GM23338 (cell line): ENCODE results near the gene BCAP31. TPM values are rescaled to one million over a fixed set of nuclear protein-coding genes. Genes with fewer than 3 reads are reported as not detected.

Experiments used
- ATAC-seq: fragments of 200-7000 bp; cut with Tn5 transposase; 3 replicates; pipeline ENCODE4 v1.9.1; 2020
- DNase-seq: peaks from one replicate; pipeline ENCODE4 v3.0.0-alpha.2; 2015; ENCODE audit warnings: low spot score
- H2AFZ ChIP-seq: fragments of 200-600 bp; sonication (generic); 2 replicates; pipeline ENCODE4 v1.8.0; 2016; ENCODE audit warnings: antibody characterized with exemption, mild to moderate bottlenecking, moderate library complexity
- H3F3A ChIP-seq: fragments of 200-600 bp; sonication (generic); replicated peaks from 2 replicates; pipeline ENCODE4 v1.8.0; 2017; ENCODE audit warnings: antibody characterized with exemption, mixed run types, low read depth
- H3K27ac ChIP-seq: fragments of 200-600 bp; sonication (generic); 2 replicates; pipeline ENCODE4 v1.6.1; 2016; ENCODE audit warnings: low read depth
- H3K27me3 ChIP-seq: fragments of 200-600 bp; sonication (generic); 2 replicates; pipeline ENCODE4 v1.8.0; 2016; ENCODE audit warnings: mild to moderate bottlenecking, mixed run types, moderate library complexity; ENCODE audit not compliant: insufficient read depth
- H3K36me3 ChIP-seq: fragments of 200-600 bp; sonication (generic); 2 replicates; pipeline ENCODE4 v1.8.0; 2016; ENCODE audit warnings: mild to moderate bottlenecking; ENCODE audit not compliant: insufficient read depth
- H3K4me1 ChIP-seq: fragments of 200-600 bp; sonication (generic); 2 replicates; pipeline ENCODE4 v1.8.0; 2016; ENCODE audit warnings: mild to moderate bottlenecking, moderate library complexity; ENCODE audit not compliant: insufficient read depth
- H3K4me2 ChIP-seq: fragments of 200-600 bp; sonication (generic); 2 replicates; pipeline ENCODE4 v1.7.1; 2017; ENCODE audit warnings: mixed run types
- H3K4me3 ChIP-seq: fragments of 200-600 bp; sonication (generic); 2 replicates; pipeline ENCODE4 v1.6.1; 2016; ENCODE audit warnings: mixed run types
- H3K79me2 ChIP-seq: fragments of 200-600 bp; sonication (generic); replicated peaks from 2 replicates; pipeline ENCODE4 v1.8.0; 2017; ENCODE audit warnings: mild to moderate bottlenecking; ENCODE audit not compliant: insufficient read depth
- H3K9me2 ChIP-seq: fragments of 200-600 bp; sonication (generic); 2 replicates; pipeline ENCODE4 v1.8.0; 2017; ENCODE audit not compliant: insufficient read depth
- H4K20me1 ChIP-seq: fragments of 200-600 bp; sonication (generic); replicated peaks from 2 replicates; pipeline ENCODE4 v1.8.0; 2017; ENCODE audit warnings: mild to moderate bottlenecking; ENCODE audit not compliant: insufficient read depth
- H3K27ac Mint-ChIP-seq: 2 replicates; pipeline ENCODE4 v1.8.0; 2020; ENCODE audit warnings: inconsistent platforms, mild to moderate bottlenecking, moderate library complexity, mixed read lengths
- H3K27me3 Mint-ChIP-seq: 3 replicates; pipeline ENCODE4 v1.8.0; 2022; ENCODE audit warnings: low read depth, mild to moderate bottlenecking, moderate library complexity, mixed read lengths, inconsistent platforms; ENCODE audit not compliant: insufficient read depth, poor library complexity
- H3K36me3 Mint-ChIP-seq: 3 replicates; pipeline ENCODE4 v1.8.0; 2021; ENCODE audit warnings: low read depth, mild to moderate bottlenecking, inconsistent platforms, moderate library complexity, mixed read lengths
- H3K4me1 Mint-ChIP-seq: 3 replicates; pipeline ENCODE4 v1.8.0; 2020; ENCODE audit warnings: mild to moderate bottlenecking, inconsistent platforms, mixed read lengths
- H3K4me3 Mint-ChIP-seq: 3 replicates; pipeline ENCODE4 v1.8.0; 2021; ENCODE audit warnings: moderate library complexity, mild to moderate bottlenecking, inconsistent platforms, mixed read lengths
- H3K9me3 Mint-ChIP-seq: 3 replicates; pipeline ENCODE4 v1.8.0; 2020; ENCODE audit warnings: moderate library complexity, mild to moderate bottlenecking, inconsistent platforms, mixed read lengths
- EZH2 ChIP-seq: fragments of 200-600 bp; sonication (generic); IDR thresholded peaks from one replicate; pipeline ENCODE4 v1.8.0; 2017; ENCODE audit warnings: antibody characterized with exemption, mild to moderate bottlenecking, low read depth; ENCODE audit not compliant: unreplicated experiment
- EZH2phosphoT487 ChIP-seq: fragments of 200-600 bp; sonication (generic); IDR thresholded peaks from one replicate; pipeline ENCODE4 v1.8.1; 2018; ENCODE audit warnings: antibody characterized with exemption; ENCODE audit not compliant: unreplicated experiment
- JUNB ChIP-seq: IDR thresholded peaks from one replicate; pipeline ENCODE4 v1.6.1; 2016; ENCODE audit warnings: antibody characterized with exemption; ENCODE audit not compliant: unreplicated experiment
- NANOG ChIP-seq: IDR thresholded peaks from 2 replicates; pipeline ENCODE4 v1.6.1; 2016; ENCODE audit warnings: antibody characterized with exemption, borderline replicate concordance
- STAT1 ChIP-seq: IDR thresholded peaks from one replicate; pipeline ENCODE4 v1.6.1; 2016; ENCODE audit warnings: antibody characterized with exemption; ENCODE audit not compliant: unreplicated experiment
- ZNF114 ChIP-seq: fragments of 250-450 bp; sonication (Bioruptor Pico); IDR thresholded peaks from 2 replicates; pipeline ENCODE4 v1.5.0; 2020; ENCODE audit warnings: mild to moderate bottlenecking, moderate library complexity
- ZNF462 ChIP-seq: fragments of 250-450 bp; sonication (Bioruptor Pico); IDR thresholded peaks from 2 replicates; pipeline ENCODE4 v1.5.0; 2020; ENCODE audit warnings: mild to moderate bottlenecking, moderate library complexity
- polyA plus RNA-seq: library from polyadenylated mRNA; unstranded; fragments of >200 nt; fragmentation: Nextera tagmentation; extraction: Ambion mirVana; gene quantifications from 2 replicates; pipeline ENCODE4 v1.2.1, GENCODE V29; 2016
- total RNA-seq: library from RNA; depleted of rRNA; stranded (reverse); fragments of >200 nt; shearing (Covaris generic); gene quantifications from 2 replicates; pipeline ENCODE4 v1.2.3, GENCODE V29; 2014
- TF ChIP-seq, protein P1 (sequence below), 2 experiments: fragments of 200-600 bp in 1 of 2; sonication (generic) in 1 of 2; conservative IDR thresholded peaks; 2 replicates each; pipeline versions ENCODE4 v1.5.1 to v1.6.1; 2016 to 2017; ENCODE audit warnings: antibody characterized with exemption in 2 of 2, low read depth in 2 of 2, mild to moderate bottlenecking in 2 of 2, moderate library complexity in 1 of 2

Gene BCAP31
- total and polyA plus RNA-seq, 2 experiments from 2014 or later, result 85.0 to 145 TPM

DNA sequence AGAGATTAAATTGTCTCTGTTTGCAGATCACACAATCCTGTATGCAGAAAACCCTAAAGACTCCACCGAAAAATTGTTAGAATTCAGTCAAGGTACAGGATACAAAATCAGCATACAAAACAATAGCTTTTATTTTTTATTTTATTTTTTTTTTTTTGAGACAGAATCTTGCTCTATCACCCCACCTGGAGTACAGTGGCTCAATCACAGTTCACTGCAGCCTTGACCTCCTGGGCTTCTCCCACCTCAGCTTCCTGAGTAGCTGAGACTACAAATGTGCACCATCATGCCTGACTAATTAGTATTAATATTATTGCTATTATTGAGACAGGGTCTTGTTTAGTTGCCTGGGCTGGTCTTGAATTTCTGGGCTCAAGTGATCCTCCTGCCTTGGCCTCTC lies 30.9 kb upstream of the BCAP31 start:
- ATAC-seq, result no peak; the same call in 2 of the 3 replicates
- Histone ChIP-seq H2AFZ (no peak overlapping the region), H3K27ac (no peak overlapping the region), H3K79me2 (no peaks in the 10 kb centered on the region), H3F3A (no peaks in the 10 kb centered on the region), H3K27me3 (no peaks in the 10 kb centered on the region), H3K4me2 (no peak overlapping the region), H3K4me1 (no peaks in the 10 kb centered on the region), H3K9me2 (no peaks in the 10 kb centered on the region), H4K20me1 (no peaks in the 10 kb centered on the region), H3K36me3 (no peaks in the 10 kb centered on the region), H3K4me3 (no peak overlapping the region)
- H3K9me3 Mint-ChIP-seq, result no peaks in the 10 kb centered on the region
- TF ChIP-seq, protein P1, sequence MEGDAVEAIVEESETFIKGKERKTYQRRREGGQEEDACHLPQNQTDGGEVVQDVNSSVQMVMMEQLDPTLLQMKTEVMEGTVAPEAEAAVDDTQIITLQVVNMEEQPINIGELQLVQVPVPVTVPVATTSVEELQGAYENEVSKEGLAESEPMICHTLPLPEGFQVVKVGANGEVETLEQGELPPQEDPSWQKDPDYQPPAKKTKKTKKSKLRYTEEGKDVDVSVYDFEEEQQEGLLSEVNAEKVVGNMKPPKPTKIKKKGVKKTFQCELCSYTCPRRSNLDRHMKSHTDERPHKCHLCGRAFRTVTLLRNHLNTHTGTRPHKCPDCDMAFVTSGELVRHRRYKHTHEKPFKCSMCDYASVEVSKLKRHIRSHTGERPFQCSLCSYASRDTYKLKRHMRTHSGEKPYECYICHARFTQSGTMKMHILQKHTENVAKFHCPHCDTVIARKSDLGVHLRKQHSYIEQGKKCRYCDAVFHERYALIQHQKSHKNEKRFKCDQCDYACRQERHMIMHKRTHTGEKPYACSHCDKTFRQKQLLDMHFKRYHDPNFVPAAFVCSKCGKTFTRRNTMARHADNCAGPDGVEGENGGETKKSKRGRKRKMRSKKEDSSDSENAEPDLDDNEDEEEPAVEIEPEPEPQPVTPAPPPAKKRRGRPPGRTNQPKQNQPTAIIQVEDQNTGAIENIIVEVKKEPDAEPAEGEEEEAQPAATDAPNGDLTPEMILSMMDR (conservative IDR thresholded peaks at IDR 0.05; ENCODE audit: low read depth in 2 of 2), result peak in 1 of 2 experiments; percentile 18; a peak in 1 of 4 replicates
- TF ChIP-seq EZH2, result no peak
- H3K27me3 Mint-ChIP-seq, result no peaks in the 10 kb centered on the region
- H3K4me1 Mint-ChIP-seq, result no peaks in the 10 kb centered on the region
- H3K4me3 Mint-ChIP-seq, result no peak overlapping the region
- no peak overlapping the region for H3K27ac Mint-ChIP-seq
- no peaks in the 10 kb centered on the region for H3K36me3 Mint-ChIP-seq
- DNase-seq, result no peak

GRCh38 chrX:153750127-153750774 lies 26.1 kb upstream of the BCAP31 start:
- H3K9me3 Mint-ChIP-seq, result no peaks in the 10 kb centered on the region
- Histone ChIP-seq H4K20me1 (no peaks in the 10 kb centered on the region), H3F3A (no peaks in the 10 kb centered on the region), H3K27me3 (no peaks in the 10 kb centered on the region), H3K4me2 (no peak overlapping the region), H3K4me1 (no peaks in the 10 kb centered on the region), H3K4me3 (no peak overlapping the region), H3K79me2 (no peaks in the 10 kb centered on the region), H3K27ac (no peak overlapping the region), H3K36me3 (no peaks in the 10 kb centered on the region), H2AFZ (no peak overlapping the region), H3K9me2 (no peaks in the 10 kb centered on the region)
- H3K27me3 Mint-ChIP-seq, result peaks cover 3% of the 10 kb centered on the region
- no peak overlapping the region for H3K27ac Mint-ChIP-seq
- H3K36me3 Mint-ChIP-seq, result no peaks in the 10 kb centered on the region; the same call in 2 of the 3 replicates
- H3K4me3 Mint-ChIP-seq, result no peak overlapping the region
- DNase-seq (no peak), ATAC-seq (no peak)
- H3K4me1 Mint-ChIP-seq, result no peaks in the 10 kb centered on the region
- TF ChIP-seq JUNB (no peak), STAT1 (no peak), NANOG (no peak), ZNF114 (CRISPR knock-in tag) (no peak), EZH2 (no peak), ZNF462 (CRISPR knock-in tag) (no peak), EZH2phosphoT487 (no peak)
- TF ChIP-seq, protein P1 (conservative IDR thresholded peaks at IDR 0.05; ENCODE audit: low read depth in 2 of 2), result no peak
